ENCODE results near the gene INTS11.
A peak's percentile ranks its signal among the peaks of the same experiment; 100 is the strongest.

Gene INTS11

GRCh38 chr1:1285102-1285571, 39.3 kb downstream of the INTS11 start:
- no peak for DNase-seq (ENCODE audit: low spot score)

GRCh38 chr1:1284221-1285101, 40.0 kb downstream of the INTS11 start:
- DNase-seq (ENCODE audit: low spot score) = no peak

GRCh38 chr1:1283821-1284220, 40.6 kb downstream of the INTS11 start:
- no peak for DNase-seq (ENCODE audit: low spot score)

- peak; percentile 83 for DNase-seq (ENCODE audit: low spot score)
Measured at GRCh38 chr1:1282998-1283397, 41.5 kb downstream of the INTS11 start.

GRCh38 chr1:1281533-1282321, 42.7 kb downstream of the INTS11 start:
- DNase-seq (ENCODE audit: low spot score) = peak; percentile 88

GRCh38 chr1:1280782-1281481, 43.5 kb downstream of the INTS11 start:
- no peak for DNase-seq (ENCODE audit: low spot score)

- DNase-seq (ENCODE audit: low spot score) = no peak
Measured at GRCh38 chr1:1279028-1279427, 45.4 kb downstream of the INTS11 start.

- no peak for DNase-seq (ENCODE audit: low spot score)
Measured at GRCh38 chr1:1278620-1279019, 45.8 kb downstream of the INTS11 start.

GRCh38 chr1:1275836-1276235, 48.6 kb downstream of the INTS11 start:
- no peak for DNase-seq (ENCODE audit: low spot score)

- DNase-seq (ENCODE audit: low spot score) = no peak
Measured at GRCh38 chr1:1274931-1275431, 49.5 kb downstream of the INTS11 start.

- peak; percentile 16 for DNase-seq (ENCODE audit: low spot score)
Measured at GRCh38 chr1:1274299-1274930, 50.0 kb downstream of the INTS11 start.

- peak; percentile 92 for DNase-seq (ENCODE audit: low spot score)
Measured at GRCh38 chr1:1273512-1274298, 50.8 kb downstream of the INTS11 start, which contains the start of gene UBE2J2. Gene UBE2J2 (minus strand): TSS chr1:1273854. CDS start chr1:1267992, 5,862 bp downstream.

- peak; percentile 13 for DNase-seq (ENCODE audit: low spot score)
Measured at GRCh38 chr1:1273209-1273511, 51.3 kb downstream of the INTS11 start.

- peak; percentile 30 for DNase-seq (ENCODE audit: low spot score)
Measured at GRCh38 chr1:1272341-1273208, 51.9 kb downstream of the INTS11 start.

GRCh38 chr1:1270813-1271212, 53.6 kb downstream of the INTS11 start:
- DNase-seq (ENCODE audit: low spot score) = no peak

GRCh38 chr1:1268284-1268682, 56.2 kb downstream of the INTS11 start:
- DNase-seq (ENCODE audit: low spot score) = no peak

- DNase-seq (ENCODE audit: low spot score) = no peak
Measured at GRCh38 chr1:1267488-1268283, 56.8 kb downstream of the INTS11 start.

GRCh38 chr1:1264868-1265272, 59.6 kb downstream of the INTS11 start:
- peak; percentile 97 for DNase-seq (ENCODE audit: low spot score)

GRCh38 chr1:1264026-1264425, 60.4 kb downstream of the INTS11 start:
- no peak for DNase-seq (ENCODE audit: low spot score)

Measured in RKO (cell line).